ENCODE data around the gene CCDC102A. TPM values are rescaled to one million over a fixed set of nuclear protein-coding genes. Genes with fewer than 3 reads are reported as not detected.

The CCDC102A gene
- total and polyA plus RNA-seq, 9 of the 15 experiments (the other 6 are each of a cell fraction or from before 2014, with no cell fraction given), result 0.03 to 4.9 (median 1.4) TPM

DNA sequence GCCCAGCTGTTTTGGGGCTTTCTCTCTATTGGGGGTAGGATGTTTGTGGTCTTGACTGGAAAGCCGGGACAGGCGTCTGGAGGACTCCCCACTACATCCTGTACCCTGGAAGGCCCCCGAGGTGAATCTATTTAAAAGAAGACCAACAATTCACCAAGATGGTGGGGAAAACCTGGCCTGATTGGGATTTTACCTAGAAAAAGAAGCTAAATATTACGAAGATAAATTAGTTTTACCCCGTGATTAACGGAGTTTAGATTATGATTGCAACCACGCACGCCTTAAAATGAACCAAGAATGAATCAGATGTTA lies 779 bp upstream of the CCDC102A start:
- intact Hi-C loops (cut with micrococcal nuclease), result no loop called here
- Histone ChIP-seq H3K79me2 (ENCODE audit: control insufficient read depth, insufficient read depth, low read length) (no peaks in the 10 kb centered on the region), H3K9me1 (ENCODE audit: control insufficient read depth, insufficient read depth, low read length) (no peaks in the 10 kb centered on the region), H3K9ac (ENCODE audit: insufficient read depth in 1 of 2, low read depth in 2 of 2, low read length in 2 of 2) (peak overlapping the region in 1 of 2 experiments; percentile 92; a peak in 2 of 4 replicates), H3K9me3 (replicated peaks; ENCODE audit: control insufficient read depth, insufficient read depth, low read depth, low read length) (no peaks in the 10 kb centered on the region), H3K27me3 (ENCODE audit: control insufficient read depth in 2 of 2, insufficient read depth in 2 of 2, low read length in 2 of 2) (no peaks in the 10 kb centered on the region), H2AFZ (ENCODE audit: low read depth, low read length) (peak overlapping the region; percentile 82), H3K36me3 (ENCODE audit: control insufficient read depth, insufficient read depth, low read length) (no peaks in the 10 kb centered on the region), H3K4me3 (peak overlapping the region; percentile 78), H3K4me2 (ENCODE audit: insufficient read depth, low read length) (peak overlapping the region; percentile 68), H4K20me1 (replicated peaks; ENCODE audit: control insufficient read depth, insufficient read depth, low read length) (no peaks in the 10 kb centered on the region), H3K27ac (ENCODE audit: extremely low read depth, low read depth, low read length) (no peak overlapping the region), H3K4me1 (replicated peaks in 1 of 2; ENCODE audit: control insufficient read depth in 2 of 2, insufficient read depth in 2 of 2, low read length in 2 of 2) (peaks cover 21 to 48% of the 10 kb centered on the region in 2 experiments; a peak in 3 of 5 replicates)
- TF ChIP-seq TFAP4 (CRISPR knock-in tag; IDR thresholded peaks at IDR 0.05; ENCODE audit: borderline replicate concordance) (peak; percentile 37; the same call in 1 of the 2 replicates), KHSRP (IDR thresholded peaks at IDR 0.05) (no peak)
- no peak for FAIRE-seq
- in situ Hi-C loops (cut with MboI), result no loop called here
- ChIA-PET POLR2A (interaction anchor here (0.6 to 1.4 kb wide), 3 partner anchors 9 to 115 kb away, joined by 3 to 5 read pairs (median 4); no protein-coding TSS in a partner anchor), CTCF (ENCODE audit: low intra/inter-chr PET ratio) (no interaction called here)
- DNase-seq (ENCODE audit: extremely low read depth in 1 of 4, low spot score in 3 of 4), result peak in 2 of 4 experiments; percentile 3 to 11
- ATAC-seq, result no peak
- no TSS peak for BruUV-seq (replicated peaks)
- 52% methylated on average over 7 of the region's 8 CpGs for WGBS (ENCODE audit: insufficient coverage, low coverage, missing lambda C conversion rate)

DNA sequence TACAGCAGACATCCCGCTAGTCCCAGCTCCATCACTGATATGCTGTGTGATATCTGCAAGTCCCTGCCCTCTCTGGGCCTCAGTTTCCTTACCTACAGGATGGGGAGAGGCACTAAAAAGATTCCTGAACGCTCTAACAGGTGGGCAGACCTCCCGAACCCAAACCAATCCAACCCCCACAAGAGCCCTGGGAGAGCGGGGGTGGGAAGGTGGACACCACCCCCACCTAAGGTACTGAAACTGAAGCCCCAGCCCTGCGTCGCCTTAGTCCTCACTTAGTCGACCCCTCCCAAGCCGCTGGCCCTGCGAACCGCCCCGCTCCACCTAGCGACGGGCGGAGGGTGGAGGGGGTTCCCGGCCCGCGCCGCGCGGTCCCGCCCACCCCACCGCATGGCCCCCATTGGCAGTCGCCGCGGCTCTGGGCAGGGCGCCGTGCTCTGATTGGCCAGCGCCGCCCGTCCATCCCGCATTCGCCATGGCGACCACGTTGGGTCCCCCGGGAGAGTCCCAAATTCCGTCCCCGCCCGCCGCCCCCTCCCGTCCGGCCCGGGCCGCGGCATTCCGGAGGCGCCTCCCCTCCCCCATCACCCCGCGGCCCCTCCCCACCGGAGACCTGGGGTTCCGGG lies 578 bp downstream of the CCDC102A start:
- Histone ChIP-seq H3K36me3 (ENCODE audit: control insufficient read depth, insufficient read depth, low read length) (no peaks in the 10 kb centered on the region), H4K20me1 (replicated peaks; ENCODE audit: control insufficient read depth, insufficient read depth, low read length) (no peaks in the 10 kb centered on the region), H3K9me1 (ENCODE audit: control insufficient read depth, insufficient read depth, low read length) (no peaks in the 10 kb centered on the region), H3K4me3 (peak overlapping the region; percentile 78), H3K9me3 (replicated peaks; ENCODE audit: control insufficient read depth, insufficient read depth, low read depth, low read length) (no peaks in the 10 kb centered on the region), H3K4me2 (ENCODE audit: insufficient read depth, low read length) (peak overlapping the region; percentile 86), H3K9ac (ENCODE audit: insufficient read depth in 1 of 2, low read depth in 2 of 2, low read length in 2 of 2) (peak overlapping the region; percentile 65 to 92; a peak in 3 of 4 replicates), H3K79me2 (ENCODE audit: control insufficient read depth, insufficient read depth, low read length) (no peaks in the 10 kb centered on the region), H2AFZ (ENCODE audit: low read depth, low read length) (peak overlapping the region; percentile 94), H3K27ac (ENCODE audit: extremely low read depth, low read depth, low read length) (peak overlapping the region; percentile 80), H3K27me3 (ENCODE audit: control insufficient read depth in 2 of 2, insufficient read depth in 2 of 2, low read length in 2 of 2) (no peaks in the 10 kb centered on the region), H3K4me1 (replicated peaks in 1 of 2; ENCODE audit: control insufficient read depth in 2 of 2, insufficient read depth in 2 of 2, low read length in 2 of 2) (peaks cover 22 to 46% of the 10 kb centered on the region in 2 experiments; a peak in 4 of 5 replicates)
- in situ Hi-C loops (cut with MboI) (no loop called here), intact Hi-C loops (cut with micrococcal nuclease) (no loop called here)
- ChIA-PET CTCF (ENCODE audit: low intra/inter-chr PET ratio) (no interaction called here), POLR2A (interaction anchor here (0.7 kb wide), 1 partner anchor 10 kb away, joined by 3 read pairs; no protein-coding TSS in a partner anchor)
- WGBS (ENCODE audit: insufficient coverage, low coverage, missing lambda C conversion rate), result 8% methylated on average over 6 of the region's 50 CpGs
- ATAC-seq, result peak; percentile 99
- FAIRE-seq, result peak; percentile 76
- no TSS peak for BruUV-seq (replicated peaks)
- DNase-seq (ENCODE audit: extremely low read depth in 1 of 4, low spot score in 3 of 4), result peak; percentile 92 to 99 (median 99)
- TF ChIP-seq, protein P1, sequence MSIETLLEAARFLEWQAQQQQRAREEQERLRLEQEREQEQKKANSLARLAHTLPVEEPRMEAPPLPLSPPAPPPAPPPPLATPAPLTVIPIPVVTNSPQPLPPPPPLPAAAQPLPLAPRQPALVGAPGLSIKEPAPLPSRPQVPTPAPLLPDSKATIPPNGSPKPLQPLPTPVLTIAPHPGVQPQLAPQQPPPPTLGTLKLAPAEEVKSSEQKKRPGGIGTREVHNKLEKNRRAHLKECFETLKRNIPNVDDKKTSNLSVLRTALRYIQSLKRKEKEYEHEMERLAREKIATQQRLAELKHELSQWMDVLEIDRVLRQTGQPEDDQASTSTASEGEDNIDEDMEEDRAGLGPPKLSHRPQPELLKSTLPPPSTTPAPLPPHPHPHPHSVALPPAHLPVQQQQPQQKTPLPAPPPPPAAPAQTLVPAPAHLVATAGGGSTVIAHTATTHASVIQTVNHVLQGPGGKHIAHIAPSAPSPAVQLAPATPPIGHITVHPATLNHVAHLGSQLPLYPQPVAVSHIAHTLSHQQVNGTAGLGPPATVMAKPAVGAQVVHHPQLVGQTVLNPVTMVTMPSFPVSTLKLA (conservative IDR thresholded peaks at IDR 0.05), result no peak
- TF ChIP-seq, protein P2, sequence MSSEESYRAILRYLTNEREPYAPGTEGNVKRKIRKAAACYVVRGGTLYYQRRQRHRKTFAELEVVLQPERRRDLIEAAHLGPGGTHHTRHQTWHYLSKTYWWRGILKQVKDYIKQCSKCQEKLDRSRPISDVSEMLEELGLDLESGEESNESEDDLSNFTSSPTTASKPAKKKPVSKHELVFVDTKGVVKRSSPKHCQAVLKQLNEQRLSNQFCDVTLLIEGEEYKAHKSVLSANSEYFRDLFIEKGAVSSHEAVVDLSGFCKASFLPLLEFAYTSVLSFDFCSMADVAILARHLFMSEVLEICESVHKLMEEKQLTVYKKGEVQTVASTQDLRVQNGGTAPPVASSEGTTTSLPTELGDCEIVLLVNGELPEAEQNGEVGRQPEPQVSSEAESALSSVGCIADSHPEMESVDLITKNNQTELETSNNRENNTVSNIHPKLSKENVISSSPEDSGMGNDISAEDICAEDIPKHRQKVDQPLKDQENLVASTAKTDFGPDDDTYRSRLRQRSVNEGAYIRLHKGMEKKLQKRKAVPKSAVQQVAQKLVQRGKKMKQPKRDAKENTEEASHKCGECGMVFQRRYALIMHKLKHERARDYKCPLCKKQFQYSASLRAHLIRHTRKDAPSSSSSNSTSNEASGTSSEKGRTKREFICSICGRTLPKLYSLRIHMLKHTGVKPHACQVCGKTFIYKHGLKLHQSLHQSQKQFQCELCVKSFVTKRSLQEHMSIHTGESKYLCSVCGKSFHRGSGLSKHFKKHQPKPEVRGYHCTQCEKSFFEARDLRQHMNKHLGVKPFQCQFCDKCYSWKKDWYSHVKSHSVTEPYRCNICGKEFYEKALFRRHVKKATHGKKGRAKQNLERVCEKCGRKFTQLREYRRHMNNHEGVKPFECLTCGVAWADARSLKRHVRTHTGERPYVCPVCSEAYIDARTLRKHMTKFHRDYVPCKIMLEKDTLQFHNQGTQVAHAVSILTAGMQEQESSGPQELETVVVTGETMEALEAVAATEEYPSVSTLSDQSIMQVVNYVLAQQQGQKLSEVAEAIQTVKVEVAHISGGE (CRISPR knock-in tag; IDR thresholded peaks at IDR 0.05), result no peak
- no peak for TF ChIP-seq DACH1 (IDR thresholded peaks at IDR 0.05; ENCODE audit: partially characterized antibody)
- TF ChIP-seq RAD21 (CRISPR knock-in tag; conservative IDR thresholded peaks at IDR 0.05 in 1 of 2, IDR thresholded peaks at IDR 0.05 in 1 of 2), result no peak
- no peak for TF ChIP-seq ZNF561 (CRISPR knock-in tag; conservative IDR thresholded peaks at IDR 0.05)

All from K562 (cell line).